ENCODE measurements around the gene PLA2G5. TPM values are rescaled to one million over a fixed set of nuclear protein-coding genes. Genes with fewer than 3 reads are reported as not detected.

Gene PLA2G5
- total and polyA plus RNA-seq, 2 donors from 2014 or later = 0.47 to 0.58 TPM

DNA sequence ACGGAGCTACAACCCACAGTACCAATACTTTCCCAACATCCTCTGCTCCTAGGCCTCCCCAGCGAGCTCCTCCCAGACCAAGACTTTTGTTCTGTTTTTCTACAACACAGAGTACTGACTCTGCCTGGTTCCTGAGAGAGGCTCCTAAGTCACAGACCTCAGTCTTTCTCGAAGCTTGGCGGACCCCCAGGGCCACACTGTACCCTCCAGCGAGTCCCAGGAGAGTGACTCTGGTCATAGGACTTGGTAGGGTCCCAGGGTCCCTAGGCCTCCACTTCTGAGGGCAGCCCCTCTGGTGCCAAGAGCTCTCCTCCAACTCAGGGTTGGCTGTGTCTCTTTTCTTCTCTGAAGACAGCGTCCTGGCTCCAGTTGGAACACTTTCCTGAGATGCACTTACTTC lies 20.6 kb downstream of the PLA2G5 start:
- Histone ChIP-seq H3K36me3 (ENCODE audit: control insufficient read depth in 2 of 3, insufficient read depth in 3 of 3, low read length in 3 of 3) (no peaks in the 10 kb centered on the region), H3K27me3 (ENCODE audit: control insufficient read depth, insufficient read depth, low read length) (no peaks in the 10 kb centered on the region), H3K4me3 (ENCODE audit: low read length in 3 of 3) (no peak overlapping the region), H3K9ac (ENCODE audit: low read length in 3 of 3) (no peak overlapping the region), H3K27ac (ENCODE audit: low read depth in 2 of 2, low read length in 2 of 2) (no peak overlapping the region), H3K9me3 (ENCODE audit: control insufficient read depth in 2 of 3, insufficient read depth in 1 of 3, low read length in 3 of 3) (no peaks in the 10 kb centered on the region), H3K4me1 (ENCODE audit: control insufficient read depth in 2 of 3, insufficient read depth in 2 of 3, low read depth in 1 of 3, low read length in 3 of 3) (no peaks in the 10 kb centered on the region)
- intact Hi-C loops (cut with DNase I) = no loop called here
- DNase-seq = no peak
- FAIRE-seq = no peak
- TF ChIP-seq, protein P1, sequence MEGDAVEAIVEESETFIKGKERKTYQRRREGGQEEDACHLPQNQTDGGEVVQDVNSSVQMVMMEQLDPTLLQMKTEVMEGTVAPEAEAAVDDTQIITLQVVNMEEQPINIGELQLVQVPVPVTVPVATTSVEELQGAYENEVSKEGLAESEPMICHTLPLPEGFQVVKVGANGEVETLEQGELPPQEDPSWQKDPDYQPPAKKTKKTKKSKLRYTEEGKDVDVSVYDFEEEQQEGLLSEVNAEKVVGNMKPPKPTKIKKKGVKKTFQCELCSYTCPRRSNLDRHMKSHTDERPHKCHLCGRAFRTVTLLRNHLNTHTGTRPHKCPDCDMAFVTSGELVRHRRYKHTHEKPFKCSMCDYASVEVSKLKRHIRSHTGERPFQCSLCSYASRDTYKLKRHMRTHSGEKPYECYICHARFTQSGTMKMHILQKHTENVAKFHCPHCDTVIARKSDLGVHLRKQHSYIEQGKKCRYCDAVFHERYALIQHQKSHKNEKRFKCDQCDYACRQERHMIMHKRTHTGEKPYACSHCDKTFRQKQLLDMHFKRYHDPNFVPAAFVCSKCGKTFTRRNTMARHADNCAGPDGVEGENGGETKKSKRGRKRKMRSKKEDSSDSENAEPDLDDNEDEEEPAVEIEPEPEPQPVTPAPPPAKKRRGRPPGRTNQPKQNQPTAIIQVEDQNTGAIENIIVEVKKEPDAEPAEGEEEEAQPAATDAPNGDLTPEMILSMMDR (IDR thresholded peaks at IDR 0.05; ENCODE audit: borderline replicate concordance, extremely low read depth, insufficient read depth) = no peak

DNA sequence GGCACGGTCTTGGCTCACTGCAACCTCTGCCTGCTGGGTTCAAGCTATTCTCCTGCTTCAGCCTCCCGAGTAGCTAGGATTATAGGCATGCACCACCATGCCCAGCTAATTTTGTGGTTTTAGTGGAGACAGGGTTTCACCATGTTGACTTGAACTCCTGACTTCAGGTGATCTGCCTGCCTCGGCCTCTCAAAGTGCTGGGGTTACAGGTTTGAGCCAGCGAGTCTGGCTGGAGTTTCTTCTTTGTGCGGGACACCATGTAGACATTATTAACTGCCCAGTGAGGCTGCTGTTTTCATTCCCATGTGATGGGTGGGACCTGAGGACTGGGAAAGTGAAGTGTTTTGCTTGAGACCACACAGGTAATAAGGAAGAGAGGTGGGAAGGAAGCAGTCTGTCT lies 23.3 kb downstream of the PLA2G5 start:
- intact Hi-C loops (cut with DNase I) = no loop called here
- no peak for FAIRE-seq
- Histone ChIP-seq H3K4me3 (ENCODE audit: low read length in 3 of 3) (no peak overlapping the region), H3K27ac (ENCODE audit: low read depth in 2 of 2, low read length in 2 of 2) (no peak overlapping the region), H3K9ac (ENCODE audit: low read length in 3 of 3) (no peak overlapping the region), H3K36me3 (ENCODE audit: control insufficient read depth in 2 of 3, insufficient read depth in 3 of 3, low read length in 3 of 3) (no peaks in the 10 kb centered on the region), H3K9me3 (ENCODE audit: control insufficient read depth in 2 of 3, insufficient read depth in 1 of 3, low read length in 3 of 3) (no peaks in the 10 kb centered on the region), H3K4me1 (ENCODE audit: control insufficient read depth in 2 of 3, insufficient read depth in 2 of 3, low read depth in 1 of 3, low read length in 3 of 3) (no peaks in the 10 kb centered on the region), H3K27me3 (ENCODE audit: control insufficient read depth, insufficient read depth, low read length) (no peaks in the 10 kb centered on the region)
- no peak for DNase-seq
- TF ChIP-seq, protein P1 (IDR thresholded peaks at IDR 0.05; ENCODE audit: borderline replicate concordance, extremely low read depth, insufficient read depth) = no peak

DNA sequence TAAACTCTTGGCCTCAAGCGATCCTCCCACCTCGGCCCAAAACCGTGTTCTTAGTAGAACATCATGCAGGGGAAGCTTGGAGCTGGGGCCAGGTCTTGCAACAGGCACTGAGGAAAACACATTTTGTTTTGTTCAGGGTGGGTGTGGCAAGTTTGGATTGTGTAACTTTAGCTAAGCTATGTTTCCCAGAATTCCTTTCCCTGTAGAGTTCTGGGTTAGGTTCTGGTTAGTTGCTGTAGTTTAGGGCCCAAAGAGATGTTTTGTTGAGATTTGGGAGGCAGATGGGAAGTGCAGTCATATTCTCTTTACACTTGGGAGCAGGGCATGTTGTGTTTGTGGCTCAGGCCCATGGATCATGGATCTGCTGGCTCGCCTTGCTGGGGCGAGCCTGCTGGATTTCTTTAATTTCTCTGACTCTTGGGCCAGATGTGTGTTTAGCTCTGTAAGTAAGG lies 24.0 kb downstream of the PLA2G5 start:
- H3K27me3 ChIP-seq (ENCODE audit: control insufficient read depth, insufficient read depth, low read length) = no peaks in the 10 kb centered on the region
- no peaks in the 10 kb centered on the region for H3K9me3 ChIP-seq (ENCODE audit: control insufficient read depth in 2 of 3, insufficient read depth in 1 of 3, low read length in 3 of 3)
- TF ChIP-seq, protein P1 (IDR thresholded peaks at IDR 0.05; ENCODE audit: borderline replicate concordance, extremely low read depth, insufficient read depth) = no peak
- no peak for FAIRE-seq
- no peaks in the 10 kb centered on the region for H3K36me3 ChIP-seq (ENCODE audit: control insufficient read depth in 2 of 3, insufficient read depth in 3 of 3, low read length in 3 of 3)
- intact Hi-C loops (cut with DNase I) = no loop called here
- no peak overlapping the region for H3K9ac ChIP-seq (ENCODE audit: low read length in 3 of 3)
- DNase-seq = no peak
- H3K4me3 ChIP-seq (ENCODE audit: low read length in 3 of 3) = no peak overlapping the region
- no peak overlapping the region for H3K27ac ChIP-seq (ENCODE audit: low read depth in 2 of 2, low read length in 2 of 2)
- H3K4me1 ChIP-seq (ENCODE audit: control insufficient read depth in 2 of 3, insufficient read depth in 2 of 3, low read depth in 1 of 3, low read length in 3 of 3) = no peaks in the 10 kb centered on the region

All from kidney (tissue), 14 donors.